A673 (cell line): ENCODE results near the gene MDM2.

ENCODE experiments used
- EZH2 ChIP-seq: fragments of 200-600 bp; sonication (generic); IDR thresholded peaks from 2 replicates; pipeline ENCODE4 v1.6.1; 2017; ENCODE audit warnings: borderline replicate concordance, low read depth, mild to moderate bottlenecking, mixed read lengths, antibody characterized with exemption, low read length; ENCODE audit not compliant: poor library complexity, severe bottlenecking
- TF ChIP-seq, protein P1 (sequence below): fragments of 300-800, 200-600 bp; sonication (generic); conservative IDR thresholded peaks from 2 replicates; pipeline ENCODE4 v1.5.1; 2017; ENCODE audit warnings: low read depth, mild to moderate bottlenecking, antibody characterized with exemption, low read length, moderate library complexity, mixed read lengths

DNA sequence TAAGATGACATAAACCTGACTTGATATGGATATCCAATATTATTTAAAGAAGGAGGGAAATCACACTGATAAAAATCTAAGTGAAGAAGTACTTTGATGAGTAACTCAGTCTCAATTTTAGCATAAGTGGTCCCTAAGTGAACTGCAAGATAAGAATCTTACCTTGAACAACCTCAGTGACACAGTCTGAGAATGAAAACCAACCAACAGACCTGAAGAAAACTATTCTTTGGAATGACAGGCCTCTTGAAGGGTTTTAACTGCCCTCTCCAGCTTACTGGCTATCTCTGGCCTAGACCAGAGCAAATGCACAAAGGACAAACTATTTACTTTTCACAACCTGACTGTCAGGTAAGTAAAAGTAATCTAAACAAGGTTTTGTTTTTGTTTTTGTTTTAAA is 80.3 kb downstream of the MDM2 start:
- TF ChIP-seq, protein P1, sequence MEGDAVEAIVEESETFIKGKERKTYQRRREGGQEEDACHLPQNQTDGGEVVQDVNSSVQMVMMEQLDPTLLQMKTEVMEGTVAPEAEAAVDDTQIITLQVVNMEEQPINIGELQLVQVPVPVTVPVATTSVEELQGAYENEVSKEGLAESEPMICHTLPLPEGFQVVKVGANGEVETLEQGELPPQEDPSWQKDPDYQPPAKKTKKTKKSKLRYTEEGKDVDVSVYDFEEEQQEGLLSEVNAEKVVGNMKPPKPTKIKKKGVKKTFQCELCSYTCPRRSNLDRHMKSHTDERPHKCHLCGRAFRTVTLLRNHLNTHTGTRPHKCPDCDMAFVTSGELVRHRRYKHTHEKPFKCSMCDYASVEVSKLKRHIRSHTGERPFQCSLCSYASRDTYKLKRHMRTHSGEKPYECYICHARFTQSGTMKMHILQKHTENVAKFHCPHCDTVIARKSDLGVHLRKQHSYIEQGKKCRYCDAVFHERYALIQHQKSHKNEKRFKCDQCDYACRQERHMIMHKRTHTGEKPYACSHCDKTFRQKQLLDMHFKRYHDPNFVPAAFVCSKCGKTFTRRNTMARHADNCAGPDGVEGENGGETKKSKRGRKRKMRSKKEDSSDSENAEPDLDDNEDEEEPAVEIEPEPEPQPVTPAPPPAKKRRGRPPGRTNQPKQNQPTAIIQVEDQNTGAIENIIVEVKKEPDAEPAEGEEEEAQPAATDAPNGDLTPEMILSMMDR, result no peak
- TF ChIP-seq EZH2, result no peak
